Breast epithelium (tissue), 4 donors: ENCODE data around the gene WDR90. TPM values are rescaled to one million over a fixed set of nuclear protein-coding genes. Genes with fewer than 3 reads are reported as not detected.

Experiments used
- DNase-seq, 2 donors: peaks; one replicate each; pipeline ENCODE4 v3.0.0-alpha.2; 2019; ENCODE audit warnings: low spot score in 2 of 2
- H3K27ac ChIP-seq, 2 donors: fragments of 200-600 bp; sonication (generic) in 1 of 2; one replicate each; pipeline ENCODE4 v1.5.1; 2016 to 2019; ENCODE audit warnings: mild to moderate bottlenecking in 1 of 2
- H3K27me3 ChIP-seq, 2 donors: fragments of 200-600 bp; sonication (generic) in 1 of 2; one replicate each; pipeline versions ENCODE4 v1.5.1 to v1.6.0; 2017 to 2019; ENCODE audit warnings: control low read depth in 1 of 2, mild to moderate bottlenecking in 1 of 2
- H3K36me3 ChIP-seq: fragments of 200-600 bp; one replicate; pipeline ENCODE4 v1.5.1; 2019
- H3K4me1 ChIP-seq, 2 donors: fragments of 200-600 bp; sonication (generic); one replicate each; pipeline ENCODE4 v1.5.1; 2016 to 2019; ENCODE audit warnings: control low read depth in 1 of 2
- H3K4me3 ChIP-seq, 3 donors: fragments of 200-600 bp; sonication (generic); 1 replicate in 2 of 3; 2 replicates in 1 of 3; pipeline ENCODE4 v1.5.1; 2016 to 2019; ENCODE audit warnings: mild to moderate bottlenecking in 3 of 3, moderate library complexity in 2 of 3
- H3K9me3 ChIP-seq, 2 donors: fragments of 200-600 bp; sonication (generic) in 1 of 2; one replicate each; pipeline ENCODE4 v1.5.1; 2016 to 2019; ENCODE audit warnings: control low read depth in 1 of 2
- POLR2A ChIP-seq: fragments of 450-650 bp; IDR thresholded peaks from one replicate; pipeline ENCODE4 v1.6.1; 2016; ENCODE audit warnings: antibody characterized with exemption, mild to moderate bottlenecking, moderate library complexity
- POLR2AphosphoS5 ChIP-seq, 3 donors: sonication (generic); formaldehyde crosslinking; IDR thresholded peaks; one replicate each; pipeline ENCODE4 v1.6.1; 2017; ENCODE audit warnings: antibody characterized with exemption in 3 of 3
- intact Hi-C: fragments of 100-400 bp; cut with DNase I; formaldehyde crosslinking; loops from one replicate; pipeline ENCODE4 v1.15.1; 2023; ENCODE audit warnings: low total_unique reads
- total RNA-seq, 3 donors: library from RNA; depleted of rRNA; stranded (reverse); fragments of >200 nt; gene quantifications; one replicate each; pipeline ENCODE4 v1.1.0, GENCODE V29; 2016
- TF ChIP-seq, protein P1 (sequence below), 3 donors: fragments of 450-650 bp; IDR thresholded peaks; one replicate each; pipeline ENCODE4 v1.5.1; 2016 to 2017; ENCODE audit warnings: antibody characterized with exemption in 3 of 3, mild to moderate bottlenecking in 3 of 3, moderate library complexity in 3 of 3

The WDR90 gene
- total RNA-seq, 3 donors from 2014 or later = 9.6 to 26.9 (median 22.7) TPM

DNA sequence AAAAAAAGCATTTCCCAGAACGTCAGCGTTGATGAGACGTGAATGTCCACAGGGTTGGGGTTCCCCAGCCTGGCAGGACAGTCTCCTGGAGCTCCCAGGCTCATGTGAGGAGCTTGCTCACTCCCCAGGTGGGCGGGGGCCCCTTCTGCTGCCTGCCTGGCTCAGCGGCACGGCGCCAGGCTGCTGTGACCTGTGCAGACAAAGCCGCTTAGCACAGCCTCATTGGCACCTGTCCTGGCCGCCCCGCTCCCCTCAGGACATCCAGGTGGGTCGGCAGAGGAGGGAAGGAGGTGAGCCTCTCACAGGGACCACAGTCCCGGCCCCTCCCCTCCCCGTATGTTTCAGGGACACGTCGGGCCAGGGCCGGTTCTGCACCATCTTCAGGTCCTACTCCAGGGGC is 31.3 kb upstream of the WDR90 start:
- TF ChIP-seq, protein P1, sequence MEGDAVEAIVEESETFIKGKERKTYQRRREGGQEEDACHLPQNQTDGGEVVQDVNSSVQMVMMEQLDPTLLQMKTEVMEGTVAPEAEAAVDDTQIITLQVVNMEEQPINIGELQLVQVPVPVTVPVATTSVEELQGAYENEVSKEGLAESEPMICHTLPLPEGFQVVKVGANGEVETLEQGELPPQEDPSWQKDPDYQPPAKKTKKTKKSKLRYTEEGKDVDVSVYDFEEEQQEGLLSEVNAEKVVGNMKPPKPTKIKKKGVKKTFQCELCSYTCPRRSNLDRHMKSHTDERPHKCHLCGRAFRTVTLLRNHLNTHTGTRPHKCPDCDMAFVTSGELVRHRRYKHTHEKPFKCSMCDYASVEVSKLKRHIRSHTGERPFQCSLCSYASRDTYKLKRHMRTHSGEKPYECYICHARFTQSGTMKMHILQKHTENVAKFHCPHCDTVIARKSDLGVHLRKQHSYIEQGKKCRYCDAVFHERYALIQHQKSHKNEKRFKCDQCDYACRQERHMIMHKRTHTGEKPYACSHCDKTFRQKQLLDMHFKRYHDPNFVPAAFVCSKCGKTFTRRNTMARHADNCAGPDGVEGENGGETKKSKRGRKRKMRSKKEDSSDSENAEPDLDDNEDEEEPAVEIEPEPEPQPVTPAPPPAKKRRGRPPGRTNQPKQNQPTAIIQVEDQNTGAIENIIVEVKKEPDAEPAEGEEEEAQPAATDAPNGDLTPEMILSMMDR (IDR thresholded peaks at IDR 0.05) = no peak
- TF ChIP-seq POLR2AphosphoS5 (IDR thresholded peaks at IDR 0.05) (no peak), POLR2A (no peak)
- no peak overlapping the region for H3K4me3 ChIP-seq
- H3K36me3 ChIP-seq = no peaks in the 10 kb centered on the region
- intact Hi-C loops = no loop called here
- no peak for DNase-seq
- H3K9me3 ChIP-seq = no peaks in the 10 kb centered on the region
- no peaks in the 10 kb centered on the region for H3K27me3 ChIP-seq
- no peak overlapping the region for H3K27ac ChIP-seq
- peaks cover 7 to 8% of the 10 kb centered on the region in 2 donors for H3K4me1 ChIP-seq

- intact Hi-C loops = no loop called here
- Histone ChIP-seq H3K27me3 (no peaks in the 10 kb centered on the region), H3K4me1 (peaks cover 7 to 8% of the 10 kb centered on the region in 2 donors), H3K27ac (no peak overlapping the region), H3K4me3 (no peak overlapping the region), H3K9me3 (no peaks in the 10 kb centered on the region), H3K36me3 (no peaks in the 10 kb centered on the region)
- TF ChIP-seq, protein P1 (IDR thresholded peaks at IDR 0.05) = no peak
- TF ChIP-seq POLR2AphosphoS5 (IDR thresholded peaks at IDR 0.05) = no peak
- TF ChIP-seq POLR2A = no peak
- DNase-seq = no peak
Measured at GRCh38 chr16:619476-620100, 29.6 kb upstream of the WDR90 start.

DNA sequence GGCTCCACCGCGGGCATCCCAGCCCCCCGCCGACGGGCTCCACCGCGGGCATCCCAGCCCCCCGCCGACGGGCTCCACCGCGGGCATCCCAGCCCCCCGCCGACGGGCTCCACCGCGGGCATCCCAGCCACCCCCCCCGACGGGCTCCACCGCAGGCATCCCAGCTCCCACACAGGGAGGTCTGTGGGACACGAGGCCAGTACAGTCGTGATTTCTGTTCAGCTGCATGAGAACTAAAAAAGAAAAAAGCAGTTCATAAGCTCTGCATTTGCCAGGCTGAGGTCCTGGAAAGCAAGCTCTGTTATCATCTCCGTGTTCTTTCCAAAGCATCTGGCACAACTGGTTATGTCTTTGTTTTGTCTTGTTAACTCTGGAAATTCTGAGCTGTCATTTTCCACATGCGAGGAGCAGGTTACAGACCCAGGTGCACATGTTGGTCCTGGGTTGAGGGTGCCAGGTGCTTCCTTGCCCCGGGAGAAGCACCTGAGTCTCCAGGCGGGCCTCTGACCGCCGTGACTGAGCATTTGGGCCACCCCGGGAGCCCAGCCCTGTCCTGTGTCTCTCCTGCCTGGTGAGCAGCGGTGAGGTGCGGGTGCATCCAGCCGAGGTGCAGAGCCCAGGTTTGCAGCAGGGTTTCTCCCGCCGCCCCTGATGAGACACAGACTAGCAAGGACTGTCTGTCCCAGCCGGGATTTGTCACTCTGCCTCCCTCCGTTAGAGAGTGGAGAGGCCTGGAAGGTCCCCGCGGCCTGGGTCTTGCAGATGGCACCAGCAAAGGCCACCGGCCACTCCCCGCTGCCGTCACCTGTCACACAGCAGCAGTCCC is 28.3 kb upstream of the WDR90 start:
- Histone ChIP-seq H3K9me3 (no peaks in the 10 kb centered on the region), H3K4me1 (peaks cover 7 to 8% of the 10 kb centered on the region in 2 donors), H3K27ac (no peak overlapping the region), H3K27me3 (no peaks in the 10 kb centered on the region), H3K4me3 (no peak overlapping the region), H3K36me3 (no peaks in the 10 kb centered on the region)
- DNase-seq = no peak
- no peak for TF ChIP-seq POLR2A
- no peak for TF ChIP-seq POLR2AphosphoS5 (IDR thresholded peaks at IDR 0.05)
- TF ChIP-seq, protein P1 (IDR thresholded peaks at IDR 0.05) = no peak
- intact Hi-C loops = no loop called here

DNA sequence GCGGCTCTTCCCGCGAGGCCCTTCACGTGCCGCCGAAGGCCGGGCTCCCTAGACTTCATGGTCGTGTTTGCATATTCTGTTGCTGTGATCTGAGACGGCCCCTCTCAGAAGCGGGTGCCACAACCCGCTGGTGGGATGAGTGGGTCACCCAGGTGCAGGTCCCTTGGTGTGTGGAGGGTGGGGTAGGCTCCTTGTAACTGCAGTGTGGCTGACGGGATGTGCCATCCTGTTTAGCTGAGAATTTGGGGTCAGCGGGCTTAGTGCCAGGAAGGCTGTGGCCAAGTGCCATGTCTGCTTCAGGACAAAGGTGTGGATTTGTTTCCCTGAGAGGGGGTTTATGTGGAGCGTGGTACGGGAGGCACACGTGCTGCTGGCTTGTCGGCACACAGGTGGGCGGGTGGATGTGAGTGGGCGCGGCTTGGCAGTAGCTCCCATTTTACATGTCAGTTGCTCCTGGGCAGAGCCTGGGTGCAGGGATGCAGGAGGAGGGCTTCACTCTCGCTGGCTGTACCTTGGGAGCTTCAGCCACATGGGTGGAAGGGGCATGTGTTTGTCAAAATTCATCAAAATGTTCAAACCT is 27.5 kb upstream of the WDR90 start:
- H3K27ac ChIP-seq = peak overlapping the region; percentile 57 to 76
- H3K4me1 ChIP-seq = peaks cover 7 to 8% of the 10 kb centered on the region in 2 donors
- no peaks in the 10 kb centered on the region for H3K36me3 ChIP-seq
- TF ChIP-seq POLR2A = no peak
- no peak for TF ChIP-seq POLR2AphosphoS5 (IDR thresholded peaks at IDR 0.05)
- TF ChIP-seq, protein P1 (IDR thresholded peaks at IDR 0.05) = no peak
- H3K9me3 ChIP-seq = no peaks in the 10 kb centered on the region
- intact Hi-C loops = no loop called here
- no peaks in the 10 kb centered on the region for H3K27me3 ChIP-seq
- H3K4me3 ChIP-seq = peak overlapping the region in 2 of 3 donors; percentile 39 to 57
- no peak for DNase-seq

DNA sequence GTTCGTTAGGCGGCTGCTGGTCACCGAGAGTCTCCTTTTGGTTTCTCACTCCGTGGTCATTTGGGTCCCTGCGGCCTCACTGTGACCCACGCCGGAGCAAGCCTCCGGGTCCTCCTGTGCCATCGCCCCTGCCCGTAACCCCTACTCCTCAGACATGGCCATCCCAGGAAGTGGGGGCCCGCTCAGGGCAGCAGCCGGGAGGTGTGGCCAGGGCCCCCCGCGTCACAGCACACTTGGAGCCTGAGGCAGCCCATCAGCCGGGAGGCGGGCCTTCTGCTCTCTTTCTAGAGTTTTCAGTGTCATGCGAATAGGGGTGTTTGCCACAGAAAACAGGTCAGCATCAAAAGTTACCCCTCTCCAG is 26.3 kb upstream of the WDR90 start:
- H3K36me3 ChIP-seq = no peaks in the 10 kb centered on the region
- peak overlapping the region in 1 of 2 donors; percentile 20 for H3K27ac ChIP-seq
- DNase-seq = no peak
- TF ChIP-seq, protein P1 (IDR thresholded peaks at IDR 0.05) = no peak
- no peak for TF ChIP-seq POLR2A
- no peak for TF ChIP-seq POLR2AphosphoS5 (IDR thresholded peaks at IDR 0.05)
- H3K27me3 ChIP-seq = no peaks in the 10 kb centered on the region
- H3K4me3 ChIP-seq = peak overlapping the region in 1 of 3 donors; percentile 57
- intact Hi-C loops = no loop called here
- no peaks in the 10 kb centered on the region for H3K9me3 ChIP-seq
- peaks cover 7 to 8% of the 10 kb centered on the region in 2 donors for H3K4me1 ChIP-seq
